ENCODE measurements around the gene GMDS.

GMDS gene

DNA sequence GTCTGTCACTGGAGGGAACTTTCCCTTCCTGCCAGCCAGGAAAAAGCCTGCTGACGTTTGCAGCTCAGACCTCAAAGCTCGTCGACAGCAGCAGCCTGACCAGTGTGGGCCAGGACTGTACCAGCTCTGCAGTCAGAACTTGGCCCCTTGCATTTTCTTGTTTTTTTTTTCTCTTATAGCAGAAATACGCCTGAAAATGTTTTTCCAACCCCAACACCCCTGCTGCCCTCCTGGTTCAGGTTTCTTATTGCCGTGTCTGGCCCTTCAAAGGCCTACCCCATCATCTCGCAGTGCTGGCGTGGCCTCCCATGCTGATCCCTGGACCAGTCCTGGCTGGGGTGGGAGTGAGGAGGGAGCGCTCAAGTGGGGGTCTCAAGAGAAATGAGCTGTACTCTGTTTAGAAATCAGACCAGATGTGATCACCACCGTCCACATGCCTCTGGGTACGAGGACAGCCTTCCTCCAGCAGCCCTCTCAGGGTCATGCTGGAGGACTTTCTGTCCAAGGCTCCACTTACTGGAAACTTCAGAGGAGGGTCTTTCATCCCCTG, 466.6 kb downstream of the GMDS start:
- Histone ChIP-seq H3K4me3 (ENCODE audit: low read depth in 1 of 2, low read length in 2 of 2) (no peak overlapping the region), H3K4me1 (ENCODE audit: insufficient read depth, low read length) (no peaks in the 10 kb centered on the region), H3K9me3 (ENCODE audit: low read length) (no peaks in the 10 kb centered on the region), H3K27me3 (ENCODE audit: control insufficient read depth in 1 of 2, insufficient read depth in 2 of 2, low read length in 2 of 2) (no peaks in the 10 kb centered on the region), H3K36me3 (ENCODE audit: insufficient read depth, low read length) (no peaks in the 10 kb centered on the region), H3K9ac (ENCODE audit: low read length) (no peak overlapping the region), H3K27ac (ENCODE audit: low read depth, low read length) (no peak overlapping the region)

DNA sequence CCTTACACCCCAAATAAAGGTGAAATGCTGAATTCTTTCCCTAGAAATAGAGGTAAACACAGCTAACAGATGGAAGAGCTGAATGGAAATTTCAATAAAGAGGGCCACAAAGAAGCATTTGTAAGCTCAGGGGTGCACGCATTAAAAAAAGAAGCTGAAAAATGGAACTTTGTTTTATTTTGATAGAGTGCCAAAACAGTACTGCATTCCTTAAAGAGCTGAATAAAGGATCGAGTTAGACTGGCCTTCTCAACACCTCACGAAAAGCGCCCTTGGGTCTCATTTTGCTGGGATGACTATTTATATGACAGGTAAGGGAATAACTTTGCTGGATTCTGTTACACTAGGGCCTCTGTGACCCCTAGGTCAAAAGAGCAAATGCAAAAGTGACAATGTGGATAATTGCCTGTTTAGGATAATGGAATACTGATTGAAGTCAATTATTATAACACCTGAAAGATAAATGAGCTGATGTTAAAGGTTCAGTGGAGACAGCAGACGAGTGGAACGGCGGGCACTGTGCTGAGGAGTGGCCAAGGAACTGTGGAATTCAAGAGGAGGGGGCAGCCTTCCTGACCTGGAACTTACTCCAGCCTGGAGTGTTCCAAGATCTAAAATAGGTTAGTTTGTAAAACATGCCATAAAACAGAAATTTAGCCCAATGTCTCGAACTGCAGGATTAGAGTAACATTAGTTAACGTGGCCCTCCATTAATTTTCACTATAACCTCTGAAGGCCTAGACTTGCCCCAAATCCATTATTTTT, 467.3 kb downstream of the GMDS start:
- Histone ChIP-seq H3K27me3 (ENCODE audit: control insufficient read depth in 1 of 2, insufficient read depth in 2 of 2, low read length in 2 of 2) (no peaks in the 10 kb centered on the region), H3K4me3 (ENCODE audit: low read depth in 1 of 2, low read length in 2 of 2) (no peak overlapping the region), H3K4me1 (ENCODE audit: insufficient read depth, low read length) (no peaks in the 10 kb centered on the region), H3K9ac (ENCODE audit: low read length) (no peak overlapping the region), H3K27ac (ENCODE audit: low read depth, low read length) (no peak overlapping the region), H3K9me3 (ENCODE audit: low read length) (no peaks in the 10 kb centered on the region), H3K36me3 (ENCODE audit: insufficient read depth, low read length) (no peaks in the 10 kb centered on the region)

DNA sequence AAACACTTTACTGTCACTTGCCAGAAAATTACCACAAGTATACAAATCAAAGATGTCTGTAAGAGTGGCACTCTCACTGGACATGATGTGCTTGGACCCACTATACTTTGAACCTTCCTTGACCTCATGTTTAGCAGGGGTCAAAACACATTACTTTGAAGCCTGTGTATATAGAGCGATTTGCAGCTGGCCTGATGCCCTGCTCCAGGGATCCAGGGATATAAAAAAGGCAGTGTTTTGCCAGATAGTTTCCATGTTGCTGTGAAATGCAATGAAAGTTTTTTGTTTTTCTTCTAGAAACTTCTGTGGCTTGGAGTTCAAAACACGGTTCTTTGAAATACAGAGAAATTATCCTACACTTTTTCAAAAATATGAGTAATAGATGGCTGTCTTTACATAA, 470.0 kb downstream of the GMDS start:
- no peaks in the 10 kb centered on the region for H3K36me3 ChIP-seq (ENCODE audit: insufficient read depth, low read length)
- no peak overlapping the region for H3K27ac ChIP-seq (ENCODE audit: low read depth, low read length)
- no peak overlapping the region for H3K9ac ChIP-seq (ENCODE audit: low read length)
- no peaks in the 10 kb centered on the region for H3K27me3 ChIP-seq (ENCODE audit: control insufficient read depth in 1 of 2, insufficient read depth in 2 of 2, low read length in 2 of 2)
- H3K9me3 ChIP-seq (ENCODE audit: low read length) = no peaks in the 10 kb centered on the region
- no peaks in the 10 kb centered on the region for H3K4me1 ChIP-seq (ENCODE audit: insufficient read depth, low read length)
- no peak overlapping the region for H3K4me3 ChIP-seq (ENCODE audit: low read depth in 1 of 2, low read length in 2 of 2)

DNA sequence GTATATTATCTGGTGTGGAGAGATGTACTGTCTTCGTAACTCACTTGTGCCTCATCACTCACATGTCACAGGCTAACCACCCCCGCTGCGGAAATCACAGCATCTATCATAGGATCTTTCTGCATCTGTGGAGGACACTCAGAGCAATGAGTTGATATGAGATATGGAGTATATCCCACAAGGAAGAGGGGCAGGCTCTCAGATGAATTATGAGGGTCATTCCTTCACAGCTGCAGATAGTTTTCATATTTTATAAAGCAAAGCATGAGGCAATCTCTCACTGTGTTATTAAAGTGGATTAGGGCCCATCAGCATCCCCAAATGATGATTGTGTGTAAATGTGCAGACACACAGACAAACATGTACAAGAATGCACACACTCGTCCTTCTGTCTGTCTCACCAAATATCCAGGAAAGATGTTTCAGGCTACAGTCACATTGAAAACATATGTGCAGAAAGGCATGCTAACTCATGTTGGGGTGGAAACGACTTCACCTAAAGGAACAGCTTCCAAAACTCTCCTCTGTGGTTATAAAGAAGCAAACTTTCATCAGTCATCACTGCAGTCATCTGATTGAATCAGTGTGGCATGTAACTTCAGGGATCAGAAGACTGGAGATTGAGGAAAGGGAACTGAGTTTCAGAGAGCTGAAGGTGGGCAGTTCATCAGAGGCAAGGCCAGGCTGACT, 471.0 kb downstream of the GMDS start:
- Histone ChIP-seq H3K9ac (ENCODE audit: low read length) (no peak overlapping the region), H3K27ac (ENCODE audit: low read depth, low read length) (no peak overlapping the region), H3K4me1 (ENCODE audit: insufficient read depth, low read length) (no peaks in the 10 kb centered on the region), H3K9me3 (ENCODE audit: low read length) (no peaks in the 10 kb centered on the region), H3K27me3 (ENCODE audit: control insufficient read depth in 1 of 2, insufficient read depth in 2 of 2, low read length in 2 of 2) (no peaks in the 10 kb centered on the region), H3K36me3 (ENCODE audit: insufficient read depth, low read length) (no peaks in the 10 kb centered on the region), H3K4me3 (ENCODE audit: low read depth in 1 of 2, low read length in 2 of 2) (no peak overlapping the region)

DNA sequence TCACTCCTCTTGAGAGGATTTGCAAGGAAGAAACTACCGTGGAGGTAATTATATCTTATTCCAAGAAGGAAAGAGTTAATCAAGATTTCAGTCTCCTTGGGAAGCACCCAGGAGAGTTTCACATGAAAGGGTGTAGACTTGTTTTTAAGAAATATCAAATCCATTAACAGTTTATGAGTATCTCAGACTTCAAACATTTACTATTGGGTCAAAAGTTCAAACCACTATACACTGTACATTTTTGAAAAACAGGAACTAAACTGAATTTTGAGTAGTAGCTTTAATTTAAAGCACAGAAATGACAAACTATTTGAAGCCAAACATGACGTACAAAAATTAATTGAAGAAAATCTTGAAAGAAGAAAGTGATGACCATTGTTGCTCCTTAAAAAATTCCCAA, 471.7 kb downstream of the GMDS start:
- H3K4me3 ChIP-seq (ENCODE audit: low read depth in 1 of 2, low read length in 2 of 2) = no peak overlapping the region
- H3K36me3 ChIP-seq (ENCODE audit: insufficient read depth, low read length) = no peaks in the 10 kb centered on the region
- no peaks in the 10 kb centered on the region for H3K4me1 ChIP-seq (ENCODE audit: insufficient read depth, low read length)
- no peak overlapping the region for H3K9ac ChIP-seq (ENCODE audit: low read length)
- no peaks in the 10 kb centered on the region for H3K9me3 ChIP-seq (ENCODE audit: low read length)
- no peak overlapping the region for H3K27ac ChIP-seq (ENCODE audit: low read depth, low read length)
- H3K27me3 ChIP-seq (ENCODE audit: control insufficient read depth in 1 of 2, insufficient read depth in 2 of 2, low read length in 2 of 2) = no peaks in the 10 kb centered on the region

DNA sequence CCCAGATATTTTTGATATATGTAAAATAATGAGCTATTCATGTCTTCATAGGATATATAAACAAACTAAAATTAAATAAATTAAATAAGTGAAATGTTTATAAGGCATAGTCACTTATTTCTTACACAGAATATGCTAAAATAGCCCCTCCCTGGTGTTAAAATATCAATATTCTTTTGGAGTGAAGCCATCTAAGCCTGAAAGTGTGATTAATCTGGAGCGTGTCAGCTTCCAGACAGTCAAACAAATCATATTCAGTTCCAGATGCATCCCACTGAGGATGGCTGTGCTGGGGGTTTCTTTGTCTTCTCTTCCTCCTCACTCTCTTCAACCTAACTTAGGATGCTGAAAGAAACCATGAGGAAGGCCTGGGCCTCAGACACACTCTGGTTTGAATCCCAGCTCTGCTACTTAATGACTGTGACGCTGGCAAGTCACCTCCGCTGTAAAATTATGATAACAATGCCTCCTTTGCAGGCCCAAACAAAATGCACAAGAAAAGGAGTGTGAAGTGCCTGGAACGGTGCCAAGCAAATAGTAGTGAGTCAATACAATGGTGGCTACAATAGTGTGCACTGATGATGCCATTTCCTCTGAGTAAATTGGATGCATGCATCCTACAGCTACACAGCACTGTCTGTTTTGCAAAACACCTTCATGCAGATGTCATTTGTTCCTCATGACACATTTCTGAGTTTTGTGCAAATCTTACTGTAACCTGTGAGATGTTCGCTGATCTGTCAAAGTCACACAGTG, 474.3 kb downstream of the GMDS start:
- no peaks in the 10 kb centered on the region for H3K4me1 ChIP-seq (ENCODE audit: insufficient read depth, low read length)
- no peaks in the 10 kb centered on the region for H3K9me3 ChIP-seq (ENCODE audit: low read length)
- H3K36me3 ChIP-seq (ENCODE audit: insufficient read depth, low read length) = no peaks in the 10 kb centered on the region
- H3K4me3 ChIP-seq (ENCODE audit: low read depth in 1 of 2, low read length in 2 of 2) = no peak overlapping the region
- H3K27ac ChIP-seq (ENCODE audit: low read depth, low read length) = no peak overlapping the region
- H3K9ac ChIP-seq (ENCODE audit: low read length) = no peak overlapping the region
- H3K27me3 ChIP-seq (ENCODE audit: control insufficient read depth in 1 of 2, insufficient read depth in 2 of 2, low read length in 2 of 2) = no peaks in the 10 kb centered on the region

DNA sequence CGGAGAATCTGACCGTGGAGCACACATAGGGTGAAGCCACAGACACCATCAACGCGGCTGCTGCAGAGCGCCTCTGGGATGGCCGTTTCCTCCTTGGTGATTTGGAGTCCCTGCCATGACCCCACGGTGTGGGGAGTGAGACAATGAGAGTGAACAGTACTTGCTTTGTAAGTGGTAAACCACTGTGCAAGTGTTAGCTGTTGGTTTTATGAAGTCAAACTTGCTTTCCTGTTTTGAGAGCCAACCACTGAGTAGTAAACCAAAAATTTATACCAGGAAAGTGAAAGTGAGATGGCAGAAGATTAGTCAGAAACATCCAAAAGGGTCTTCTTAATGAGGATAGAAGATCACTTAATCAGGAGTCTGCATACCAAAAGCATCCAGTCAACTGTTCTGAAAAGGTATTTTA, 475.0 kb downstream of the GMDS start:
- Histone ChIP-seq H3K9ac (ENCODE audit: low read length) (no peak overlapping the region), H3K36me3 (ENCODE audit: insufficient read depth, low read length) (no peaks in the 10 kb centered on the region), H3K27ac (ENCODE audit: low read depth, low read length) (no peak overlapping the region), H3K27me3 (ENCODE audit: control insufficient read depth in 1 of 2, insufficient read depth in 2 of 2, low read length in 2 of 2) (no peaks in the 10 kb centered on the region), H3K9me3 (ENCODE audit: low read length) (no peaks in the 10 kb centered on the region), H3K4me1 (ENCODE audit: insufficient read depth, low read length) (no peaks in the 10 kb centered on the region), H3K4me3 (ENCODE audit: low read depth in 1 of 2, low read length in 2 of 2) (no peak overlapping the region)

DNA sequence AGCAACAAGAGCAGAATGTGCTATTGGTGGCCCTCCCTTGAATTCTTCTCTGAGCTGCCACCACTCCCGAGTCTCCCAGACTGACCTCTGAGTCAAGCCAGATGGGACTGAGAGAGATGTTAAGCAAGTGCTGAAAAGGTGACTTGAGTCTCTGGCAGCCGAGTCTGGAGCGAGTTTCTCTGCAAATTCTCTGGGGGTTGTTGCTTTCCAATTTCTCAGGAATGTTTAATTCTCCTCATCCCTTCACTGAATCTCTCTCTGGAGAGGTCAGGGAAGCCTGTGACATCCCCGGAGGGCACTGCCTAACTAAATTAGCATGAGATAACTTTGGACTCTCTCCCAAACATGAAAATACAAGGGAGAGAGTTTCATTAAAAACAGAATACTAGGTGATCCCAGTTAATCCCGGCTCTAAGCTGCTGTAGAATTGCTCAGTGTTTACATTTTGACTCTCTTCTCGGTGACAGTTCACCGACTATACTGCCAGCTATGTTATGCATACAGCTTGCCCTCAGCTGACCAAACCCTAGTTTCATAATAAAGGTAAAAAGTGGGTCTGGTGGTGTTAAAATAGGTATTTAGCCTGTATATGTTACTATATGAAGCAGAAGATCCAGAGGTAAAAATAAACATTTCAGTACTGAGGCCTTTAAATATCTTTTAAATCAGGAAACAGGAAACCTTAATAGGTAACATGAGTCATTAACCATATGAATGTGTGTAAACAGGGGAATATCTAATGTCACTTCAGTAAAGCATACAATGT, 477.7 kb downstream of the GMDS start:
- Histone ChIP-seq H3K27me3 (ENCODE audit: control insufficient read depth in 1 of 2, insufficient read depth in 2 of 2, low read length in 2 of 2) (no peaks in the 10 kb centered on the region), H3K4me1 (ENCODE audit: insufficient read depth, low read length) (no peaks in the 10 kb centered on the region), H3K36me3 (ENCODE audit: insufficient read depth, low read length) (no peaks in the 10 kb centered on the region), H3K27ac (ENCODE audit: low read depth, low read length) (no peak overlapping the region), H3K9me3 (ENCODE audit: low read length) (no peaks in the 10 kb centered on the region), H3K4me3 (ENCODE audit: low read depth in 1 of 2, low read length in 2 of 2) (no peak overlapping the region), H3K9ac (ENCODE audit: low read length) (no peak overlapping the region)

DNA sequence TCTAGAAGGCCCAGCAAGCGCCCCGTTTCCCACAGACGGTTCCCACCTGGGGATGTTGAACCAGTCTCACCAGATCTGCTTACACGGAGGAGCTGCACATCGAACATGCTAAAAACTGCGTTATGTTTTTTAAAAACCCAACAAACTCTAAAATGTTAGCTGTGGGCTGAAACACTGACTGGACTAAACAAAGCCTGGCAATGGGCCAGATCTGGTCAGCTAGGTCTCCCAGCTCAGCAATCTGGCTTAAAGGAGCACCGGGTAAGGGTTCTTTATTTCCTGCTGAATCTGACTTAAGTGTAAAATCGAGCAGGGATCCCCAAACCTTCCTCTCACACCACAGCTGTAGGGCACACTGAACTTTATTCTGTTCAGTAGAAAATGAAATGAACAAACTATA, 478.8 kb downstream of the GMDS start:
- Histone ChIP-seq H3K27me3 (ENCODE audit: control insufficient read depth in 1 of 2, insufficient read depth in 2 of 2, low read length in 2 of 2) (no peaks in the 10 kb centered on the region), H3K4me1 (ENCODE audit: insufficient read depth, low read length) (no peaks in the 10 kb centered on the region), H3K36me3 (ENCODE audit: insufficient read depth, low read length) (no peaks in the 10 kb centered on the region), H3K27ac (ENCODE audit: low read depth, low read length) (no peak overlapping the region), H3K9me3 (ENCODE audit: low read length) (no peaks in the 10 kb centered on the region), H3K4me3 (ENCODE audit: low read depth in 1 of 2, low read length in 2 of 2) (no peak overlapping the region), H3K9ac (ENCODE audit: low read length) (no peak overlapping the region)

DNA sequence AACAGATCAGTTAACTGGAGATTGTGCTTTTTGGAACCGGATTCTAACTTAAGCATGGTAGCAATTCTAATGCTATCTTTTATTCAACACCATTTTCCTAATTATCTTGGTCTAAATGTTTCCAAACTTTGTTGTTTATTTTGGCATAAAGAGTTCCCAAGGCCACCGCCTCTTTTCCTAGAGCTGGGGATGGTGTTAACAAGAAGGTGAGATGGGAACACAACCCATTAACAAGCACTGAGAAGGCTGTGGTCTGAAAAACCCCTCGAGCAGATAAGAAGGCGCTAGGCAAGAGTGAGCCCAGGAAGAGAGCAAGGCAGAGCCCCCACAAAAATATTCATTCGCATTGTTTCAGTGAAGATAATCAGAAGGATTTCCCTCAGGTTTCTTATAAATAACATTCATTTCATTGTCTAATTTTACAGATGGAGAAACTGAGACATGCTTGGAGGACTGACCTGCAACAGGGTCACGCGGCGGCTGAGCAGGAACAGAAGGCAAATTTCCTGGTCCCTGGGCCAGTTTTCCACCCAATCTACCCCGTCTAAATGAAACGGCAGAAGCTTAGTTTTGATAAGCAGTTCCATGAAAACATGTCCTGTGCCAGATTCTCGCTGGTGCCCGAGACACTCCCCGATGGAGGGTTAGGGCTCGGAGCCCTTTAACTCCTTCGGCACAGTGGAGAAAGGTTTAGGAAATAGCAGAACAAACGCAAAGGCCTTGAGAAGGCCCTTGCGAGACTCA, 480.1 kb downstream of the GMDS start:
- Histone ChIP-seq H3K4me3 (ENCODE audit: low read depth in 1 of 2, low read length in 2 of 2) (no peak overlapping the region), H3K9ac (ENCODE audit: low read length) (no peak overlapping the region), H3K27ac (ENCODE audit: low read depth, low read length) (no peak overlapping the region), H3K27me3 (ENCODE audit: control insufficient read depth in 1 of 2, insufficient read depth in 2 of 2, low read length in 2 of 2) (no peaks in the 10 kb centered on the region), H3K9me3 (ENCODE audit: low read length) (no peaks in the 10 kb centered on the region), H3K4me1 (ENCODE audit: insufficient read depth, low read length) (no peaks in the 10 kb centered on the region), H3K36me3 (ENCODE audit: insufficient read depth, low read length) (no peaks in the 10 kb centered on the region)

All from muscle layer of colon (tissue), 2 donors.